ENCODE data around the gene CCDC38.
"Not testable (repeated sequence)": the region's sequence is repeated elsewhere in the genome, so short reads cannot be mapped to it uniquely, and the experiment has no call there.

Gene CCDC38

GRCh38 chr12:95942524-95943329, at the start of gene CCDC38:
CCDC38 (minus strand) TSS chr12:95942614; CDS start chr12:95936509, 6,105 bp downstream.
- peak in 52 of 58 donors; percentile 26 to 82 (median 56) for DNase-seq

- DNase-seq, result no peak
Observed at GRCh38 chr12:95990136-95990535, 47.7 kb upstream of the CCDC38 start.

- no peak for DNase-seq
Observed at GRCh38 chr12:95989504-95990123, 47.2 kb upstream of the CCDC38 start.

GRCh38 chr12:95988506-95989275, 46.3 kb upstream of the CCDC38 start:
- DNase-seq, result no peak

GRCh38 chr12:95986635-95987570, 44.5 kb upstream of the CCDC38 start:
- no peak for DNase-seq

GRCh38 chr12:95984682-95985081, 42.3 kb upstream of the CCDC38 start:
- DNase-seq, result no peak

- no peak for DNase-seq
Observed at GRCh38 chr12:95982602-95983001, 40.2 kb upstream of the CCDC38 start.

GRCh38 chr12:95980437-95980836, 38.0 kb upstream of the CCDC38 start:
- DNase-seq, result no peak

GRCh38 chr12:95978774-95979173, 36.4 kb upstream of the CCDC38 start:
- no peak for DNase-seq

- DNase-seq, result no peak
Observed at GRCh38 chr12:95978351-95978750, 35.9 kb upstream of the CCDC38 start.

GRCh38 chr12:95977764-95978305, 35.4 kb upstream of the CCDC38 start:
- DNase-seq, result no peak

- DNase-seq, result no peak
Observed at GRCh38 chr12:95976416-95976832, 34.0 kb upstream of the CCDC38 start.

- DNase-seq, result no peak
Observed at GRCh38 chr12:95975491-95975890, 33.1 kb upstream of the CCDC38 start.

- no peak for DNase-seq
Observed at GRCh38 chr12:95974358-95974757, 31.9 kb upstream of the CCDC38 start.

- no peak for DNase-seq
Observed at GRCh38 chr12:95972832-95973456, 30.5 kb upstream of the CCDC38 start.

GRCh38 chr12:95970905-95971304, 28.5 kb upstream of the CCDC38 start:
- no peak for DNase-seq

- DNase-seq, result not testable (repeated sequence)
Observed at GRCh38 chr12:95969116-95969515, 26.7 kb upstream of the CCDC38 start.

- DNase-seq, result no peak
Observed at GRCh38 chr12:95967301-95967700, 24.9 kb upstream of the CCDC38 start.

- DNase-seq, result no peak
Observed at GRCh38 chr12:95966287-95966870, 24.0 kb upstream of the CCDC38 start.

- no peak for DNase-seq
Observed at GRCh38 chr12:95963096-95963495, 20.7 kb upstream of the CCDC38 start.
